Testis (tissue), 2 donors: ENCODE measurements around the gene FRY.

ENCODE experiments used
- CTCF ChIP-seq, 3 experiments: fragments of 450-650 bp in 2 of 3; fragments of 200-600 bp in 1 of 3; sonication (generic) in 1 of 3; IDR thresholded peaks; one replicate each; pipeline ENCODE4 v1.5.1; 2016 to 2019; ENCODE audit warnings: antibody characterized with exemption in 3 of 3, mild to moderate bottlenecking in 2 of 3, moderate library complexity in 1 of 3
- POLR2A ChIP-seq: fragments of 450-650 bp; IDR thresholded peaks from one replicate; pipeline ENCODE4 v1.6.1; 2017; ENCODE audit warnings: antibody characterized with exemption, mild to moderate bottlenecking, moderate library complexity

GRCh38 chr13:32259116-32259515 is 227.5 kb downstream of the FRY start:
- TF ChIP-seq POLR2A (no peak), CTCF (IDR thresholded peaks at IDR 0.05) (no peak)
